ENCODE results near the gene SUFU.

Gene SUFU

DNA sequence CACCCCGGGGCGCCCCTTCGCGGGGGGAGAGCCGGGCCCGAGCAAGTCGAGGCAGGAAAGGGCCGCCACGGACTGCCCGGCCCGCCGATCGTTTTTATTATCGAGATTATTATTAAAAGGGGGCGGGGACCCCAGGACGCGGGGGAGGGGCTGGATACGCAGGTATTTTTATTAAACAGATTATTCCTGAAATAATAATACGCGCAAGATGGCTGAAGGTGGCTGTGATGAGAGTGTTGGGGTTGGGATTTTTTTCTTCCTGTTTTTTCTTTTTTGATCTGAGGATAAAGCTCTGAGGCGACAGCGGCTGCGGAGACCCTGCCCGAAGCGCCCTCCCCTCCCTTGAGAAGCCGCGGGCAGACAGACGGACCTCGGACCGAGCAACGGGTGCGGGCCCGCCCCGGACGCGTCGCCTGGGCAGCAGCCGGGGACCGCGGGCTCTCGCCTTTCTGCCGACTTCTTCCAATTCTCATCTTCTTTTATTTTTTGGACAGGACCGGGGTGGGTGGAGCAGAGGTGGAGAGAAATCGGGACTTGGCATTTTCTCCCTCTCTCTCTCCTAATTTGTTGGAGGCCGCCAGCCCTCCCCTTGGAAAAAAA, 139.1 kb downstream of the SUFU start:
- DNase-seq = no peak

DNA sequence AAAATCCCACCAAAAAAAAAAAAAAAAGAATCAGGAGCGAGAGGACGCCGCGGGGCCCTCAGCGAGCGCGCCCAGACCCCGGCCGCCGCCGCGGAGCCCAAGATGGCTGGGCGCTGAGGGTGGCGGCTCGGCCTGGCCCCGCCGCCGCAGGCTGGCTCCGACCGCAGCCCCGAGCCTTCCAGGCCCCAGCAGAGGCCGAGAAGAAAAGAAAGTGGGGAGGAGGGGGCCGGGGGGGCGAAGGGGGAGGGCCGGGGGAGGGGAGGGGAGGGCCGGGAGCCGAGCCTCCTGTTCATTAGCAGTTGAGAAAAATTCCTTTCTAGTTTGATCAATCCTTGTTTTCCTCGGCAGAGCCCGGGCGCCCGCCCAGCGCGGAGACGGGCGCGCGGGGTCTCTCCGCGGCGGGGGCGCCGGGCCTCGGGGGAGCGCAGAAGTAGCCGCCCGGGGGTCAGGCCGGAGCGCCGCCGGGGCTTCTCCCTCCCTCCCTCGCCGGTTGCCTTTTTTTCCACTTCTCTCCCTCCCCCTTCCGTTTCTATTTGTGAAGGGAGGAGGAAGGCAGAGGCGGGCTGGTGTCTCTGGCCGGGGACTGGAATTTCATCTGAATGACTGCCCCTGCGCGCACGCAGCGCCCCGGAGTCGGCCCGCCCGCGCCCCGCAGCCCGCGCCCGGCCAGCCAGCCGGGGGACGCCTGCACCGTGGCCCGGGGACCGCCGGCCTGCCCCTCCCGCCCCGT, 139.7 kb downstream of the SUFU start:
- DNase-seq = no peak

GRCh38 chr10:102644066-102644645, 140.4 kb downstream of the SUFU start, which contains the start of gene TRIM8:
TSS of gene TRIM8 (plus strand) at chr10:102644479. CDS start at chr10:102644618, 139 bp downstream.
- peak; percentile 76 for DNase-seq

- DNase-seq = peak; percentile 87
Observed at GRCh38 chr10:102644646-102645387, 141.0 kb downstream of the SUFU start.

- no peak for DNase-seq
Observed at GRCh38 chr10:102645388-102645740, 141.6 kb downstream of the SUFU start.

DNA sequence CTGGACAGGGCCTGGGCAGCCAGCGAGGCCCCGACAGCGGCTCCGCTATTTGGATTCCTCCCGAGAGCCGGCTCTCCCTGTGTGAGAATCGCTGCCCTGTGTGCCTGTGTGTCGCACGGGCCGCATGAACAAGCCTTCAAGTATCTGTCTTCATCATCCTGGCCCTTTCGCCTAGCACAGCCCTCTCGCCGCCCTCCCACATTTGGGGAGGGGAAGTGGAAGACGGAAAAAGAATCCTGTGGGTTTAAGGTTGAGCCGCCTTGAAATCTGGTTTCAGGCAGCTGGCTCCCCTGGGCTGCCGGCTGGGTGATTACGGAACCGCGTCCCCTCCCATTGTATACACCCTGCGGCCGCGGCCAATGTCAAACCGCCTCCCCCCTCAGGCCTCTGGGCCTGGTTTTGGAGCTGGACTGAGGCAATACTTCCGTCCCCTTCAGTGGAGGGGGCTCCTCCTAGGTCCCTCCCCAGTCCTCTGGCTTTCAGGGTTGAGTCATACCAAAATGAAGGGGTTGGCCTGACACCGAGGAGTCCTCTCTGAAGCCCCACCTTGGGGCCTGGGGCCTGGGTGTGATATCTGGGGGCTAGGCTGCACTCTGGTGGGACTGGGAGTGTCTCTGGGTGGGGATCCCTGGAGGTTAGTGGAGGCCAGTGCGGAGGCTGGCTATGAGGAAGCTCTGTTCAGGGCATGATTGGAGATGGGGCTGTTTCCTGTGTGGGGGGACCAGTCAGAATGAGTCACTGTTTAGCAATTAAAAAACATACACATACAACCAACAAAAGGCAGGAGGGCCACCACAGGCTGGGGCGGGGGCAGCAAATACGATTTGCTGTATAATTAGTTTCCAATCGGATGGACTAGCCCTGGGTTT, 142.2 kb downstream of the SUFU start:
- peak; percentile 77 for DNase-seq

DNA sequence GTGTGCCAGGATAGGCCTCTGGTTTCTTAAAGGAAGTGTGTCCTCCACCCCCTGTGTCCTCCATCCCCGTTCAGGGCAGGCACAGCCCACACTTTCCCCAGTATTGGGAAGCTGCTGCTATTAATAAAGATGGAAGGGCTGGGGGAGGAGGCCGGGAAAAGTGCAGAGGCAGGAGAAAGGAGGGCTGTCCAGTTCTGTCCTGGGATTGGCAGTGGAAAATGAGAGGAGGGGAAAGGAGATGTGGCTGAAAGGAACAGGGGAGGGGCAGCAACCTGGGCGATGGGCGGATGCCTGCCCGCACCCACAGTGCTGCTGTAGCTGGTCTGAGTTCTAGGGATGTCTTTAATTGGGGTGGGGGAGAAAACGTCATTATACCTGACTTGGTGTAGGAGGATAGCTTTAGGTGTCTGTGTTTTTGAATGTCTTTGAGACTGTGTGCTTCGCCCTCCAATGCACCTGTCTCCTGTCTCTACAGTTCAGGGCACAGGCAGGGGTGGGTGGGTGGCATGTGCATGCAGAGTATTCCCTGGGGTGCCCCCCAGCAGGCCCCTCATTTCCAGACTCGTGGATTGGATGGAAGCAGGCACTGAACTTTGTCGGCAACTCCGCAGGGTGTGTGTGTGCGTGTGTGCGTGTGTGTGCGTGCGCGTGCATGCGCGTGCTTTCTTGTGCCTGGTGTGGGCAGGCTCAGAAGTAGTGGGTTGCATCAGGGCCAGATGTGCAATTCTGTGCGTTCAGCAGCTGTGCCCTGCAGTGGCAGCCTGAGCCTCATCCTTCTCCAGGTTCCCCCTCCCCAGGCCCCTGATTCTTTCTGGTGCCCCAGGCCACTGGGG, 143.1 kb downstream of the SUFU start:
- DNase-seq = peak; percentile 58

- no peak for DNase-seq
Observed at GRCh38 chr10:102647443-102648268, 143.9 kb downstream of the SUFU start.

DNA sequence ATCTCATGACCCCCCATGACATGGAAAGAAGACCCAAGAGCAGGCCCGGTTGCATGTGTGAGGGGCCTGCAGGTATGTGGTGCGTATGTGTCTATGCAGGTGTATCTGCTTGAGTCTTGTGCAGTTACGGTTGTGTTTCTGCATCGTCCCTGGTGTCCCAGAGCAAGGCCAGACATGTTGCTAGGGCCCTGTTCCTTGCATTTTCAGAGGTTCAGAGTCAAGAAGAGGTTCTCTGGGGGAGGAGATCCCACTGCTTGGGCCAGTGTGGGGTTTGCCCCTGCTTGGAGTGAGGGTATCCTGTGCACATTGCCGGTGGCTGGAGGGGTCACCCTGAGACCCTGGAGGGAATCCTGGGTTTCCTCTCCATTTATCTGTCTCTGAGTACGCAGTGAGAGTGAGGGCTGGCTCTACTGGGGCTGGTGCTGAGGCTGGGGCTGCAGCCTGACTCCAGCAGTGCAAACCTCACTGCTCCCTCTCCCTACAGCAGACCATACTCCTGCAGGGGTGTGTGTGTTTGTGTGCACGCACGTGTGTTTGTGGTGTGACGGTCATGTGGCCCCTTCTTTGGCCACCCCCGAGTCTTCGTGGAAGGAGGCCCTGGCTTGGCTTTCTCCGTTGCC, 144.6 kb downstream of the SUFU start:
- no peak for DNase-seq

- DNase-seq = peak; percentile 54
Observed at GRCh38 chr10:102648889-102649796, 145.4 kb downstream of the SUFU start.

- DNase-seq = no peak
Observed at GRCh38 chr10:102649797-102650654, 146.3 kb downstream of the SUFU start.

GRCh38 chr10:102650655-102651454, 147.1 kb downstream of the SUFU start:
- DNase-seq = no peak

- DNase-seq = no peak
Observed at GRCh38 chr10:102651455-102652169, 147.8 kb downstream of the SUFU start.

DNA sequence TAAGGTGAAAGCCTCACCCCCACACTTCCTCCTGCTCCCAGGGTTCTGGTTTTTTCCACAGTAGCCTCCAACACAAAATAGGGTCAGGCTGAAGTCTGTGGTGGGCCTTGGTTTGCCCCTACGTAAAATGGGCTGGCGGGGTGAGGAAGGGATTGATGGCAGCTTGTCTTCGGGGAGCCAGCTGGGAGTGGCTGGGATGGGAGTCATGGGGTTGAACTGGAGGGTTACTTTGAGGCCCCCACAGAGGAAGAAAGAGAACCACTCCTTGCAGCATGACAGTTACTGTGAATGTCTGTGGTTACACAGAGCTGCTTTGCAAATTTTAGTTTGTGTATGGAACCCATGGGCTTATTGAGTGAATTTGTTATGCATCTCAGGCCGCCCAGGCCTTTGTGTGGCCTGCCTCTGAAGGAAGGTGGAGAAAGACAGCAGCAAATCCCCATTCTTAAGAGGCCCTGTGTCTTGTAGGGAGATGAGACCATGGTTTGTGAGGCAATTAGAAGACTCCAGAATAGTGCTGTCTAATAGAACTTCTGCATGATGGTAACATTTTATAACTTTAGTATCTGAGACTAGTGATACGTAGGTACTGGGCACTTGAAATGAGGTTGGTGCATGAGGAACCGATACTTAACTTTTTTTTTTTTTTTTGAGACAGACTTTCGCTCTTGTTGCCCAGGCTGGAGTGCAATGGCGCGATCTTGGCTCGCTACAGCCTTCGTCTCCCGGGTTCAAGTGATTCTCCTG, 148.6 kb downstream of the SUFU start:
- no peak for DNase-seq

GRCh38 chr10:102653060-102653459, 149.3 kb downstream of the SUFU start:
- DNase-seq = no peak

DNA sequence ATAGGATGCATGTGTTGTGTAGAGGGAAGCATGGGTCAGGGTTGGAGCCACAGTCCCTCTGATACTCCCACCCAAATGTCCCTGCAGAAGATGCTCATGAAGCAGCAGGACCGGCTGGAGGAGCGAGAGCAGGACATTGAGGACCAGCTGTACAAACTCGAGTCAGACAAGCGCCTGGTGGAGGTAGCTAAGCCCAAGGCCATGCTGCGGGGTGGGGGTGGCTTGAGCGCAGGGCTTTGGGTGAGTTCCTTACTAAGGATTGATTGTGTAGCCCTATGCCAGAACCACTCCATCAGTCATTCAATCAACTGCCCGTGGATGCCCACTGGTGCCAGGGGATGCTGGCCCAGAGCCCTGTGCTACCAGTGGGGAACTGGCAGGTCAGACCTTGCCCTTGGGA, 150.8 kb downstream of the SUFU start:
- DNase-seq = no peak
